Superior temporal gyrus (tissue), 1 donor: Measurements from ENCODE around the gene MAN2A1.
"Not testable (repeated sequence)": the region's sequence is repeated elsewhere in the genome, so short reads cannot be mapped to it uniquely, and the experiment has no call there.

Experiments used
- DNase-seq: peaks from one replicate; pipeline ENCODE4 v3.0.0-alpha.2; 2016; ENCODE audit errors: extremely low spot score

Gene MAN2A1

DNA sequence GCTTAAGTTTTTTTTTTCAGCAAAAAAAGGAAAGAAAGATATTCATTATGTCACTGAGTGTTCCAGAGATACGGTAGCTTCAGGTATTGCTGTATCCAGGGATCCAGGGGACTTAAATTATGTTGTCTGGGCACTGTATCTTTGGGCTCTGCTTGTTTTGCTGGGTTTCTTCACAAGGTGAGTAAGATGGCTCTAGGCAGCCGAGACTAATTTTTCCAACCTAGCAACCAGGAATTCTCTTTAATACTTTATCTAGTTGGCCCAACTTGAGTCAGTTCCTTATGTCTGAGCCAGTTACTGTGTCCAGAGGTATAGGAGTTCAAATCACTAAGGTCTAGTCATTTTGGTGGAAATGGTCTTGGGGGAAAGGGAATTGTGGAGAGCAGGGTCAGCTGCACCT lies 66.0 kb downstream of the MAN2A1 start:
- no peak for DNase-seq

- no peak for DNase-seq
Observed at GRCh38 chr5:109756543-109757185, 66.9 kb downstream of the MAN2A1 start.

DNA sequence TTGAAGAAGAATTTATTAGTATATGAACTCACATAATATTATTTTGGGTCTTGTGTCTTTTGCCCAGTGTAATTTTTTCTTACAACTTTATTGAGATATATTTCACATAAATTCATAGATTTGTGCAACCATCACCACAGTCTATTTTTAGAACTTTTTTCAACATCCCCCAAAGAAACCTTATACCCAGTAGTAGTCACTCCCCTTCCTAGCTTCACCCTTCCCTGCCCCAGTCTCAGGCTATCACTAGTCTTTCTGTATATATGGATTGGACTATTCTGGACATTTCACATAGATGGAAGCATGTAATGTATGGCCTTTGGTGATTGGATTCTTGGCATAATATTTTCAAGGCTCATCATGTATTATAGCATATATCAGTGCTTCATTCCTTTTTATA lies 67.8 kb downstream of the MAN2A1 start:
- no peak for DNase-seq

GRCh38 chr5:109759306-109759705 lies 69.6 kb downstream of the MAN2A1 start:
- no peak for DNase-seq

GRCh38 chr5:109760130-109760529 lies 70.4 kb downstream of the MAN2A1 start:
- not testable (repeated sequence) for DNase-seq

GRCh38 chr5:109762821-109763220 lies 73.1 kb downstream of the MAN2A1 start:
- DNase-seq, result no peak

- no peak for DNase-seq
Observed at GRCh38 chr5:109767184-109767995, 77.7 kb downstream of the MAN2A1 start.

DNA sequence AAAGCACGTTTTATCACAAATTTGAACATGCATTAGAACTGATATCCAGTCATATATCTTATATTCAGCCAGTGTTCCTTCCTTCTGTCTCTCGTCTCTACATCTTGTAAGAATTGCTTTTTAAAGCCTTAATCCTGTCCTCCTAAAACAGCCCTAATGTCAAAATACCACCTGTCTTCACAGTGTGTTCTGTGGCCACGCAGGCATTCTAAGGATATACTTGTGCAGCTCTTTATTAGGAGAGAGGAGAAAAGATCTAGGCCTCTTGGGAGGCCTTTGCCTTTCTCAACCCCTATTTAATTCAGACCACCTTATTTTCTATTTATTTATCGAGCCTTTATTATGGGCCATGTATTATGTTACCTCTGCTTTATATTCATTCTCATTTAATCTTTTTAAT lies 78.3 kb downstream of the MAN2A1 start:
- no peak for DNase-seq

DNA sequence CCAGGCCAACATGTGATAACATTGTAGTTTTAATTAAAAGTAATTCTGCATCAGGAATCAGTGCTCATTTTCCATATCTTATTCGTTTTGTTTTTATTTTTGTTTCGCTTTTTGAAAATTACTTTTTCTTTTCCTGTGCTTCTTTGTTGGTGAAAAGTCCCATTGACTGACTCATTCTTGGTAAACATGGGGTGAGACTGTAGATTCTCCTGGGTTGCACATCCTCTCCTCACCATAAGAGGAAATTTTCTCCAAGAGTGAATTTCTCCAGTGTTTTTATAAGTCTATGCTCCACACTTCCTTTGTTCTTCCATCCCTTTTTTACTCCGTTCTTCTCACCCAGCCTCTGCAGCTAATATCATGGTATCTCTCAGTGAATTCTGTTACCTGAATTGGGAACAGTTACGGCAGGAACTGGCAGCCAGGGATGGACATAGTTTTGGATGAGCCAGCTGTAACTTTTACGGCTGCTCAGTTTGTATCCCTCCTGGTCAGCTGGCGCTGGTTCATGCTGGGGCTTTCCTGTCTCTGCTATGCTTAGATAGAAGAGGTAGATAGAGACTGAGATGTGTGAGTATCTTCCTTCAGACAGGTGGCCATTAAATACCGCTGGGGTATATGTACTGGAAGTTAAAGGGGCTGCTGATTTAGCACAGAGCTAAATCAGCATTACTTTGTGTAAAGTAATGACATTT lies 80.0 kb downstream of the MAN2A1 start:
- DNase-seq, result no peak

GRCh38 chr5:109775130-109775529 lies 85.4 kb downstream of the MAN2A1 start:
- no peak for DNase-seq

GRCh38 chr5:109779036-109779735 lies 89.5 kb downstream of the MAN2A1 start:
- DNase-seq, result no peak

DNA sequence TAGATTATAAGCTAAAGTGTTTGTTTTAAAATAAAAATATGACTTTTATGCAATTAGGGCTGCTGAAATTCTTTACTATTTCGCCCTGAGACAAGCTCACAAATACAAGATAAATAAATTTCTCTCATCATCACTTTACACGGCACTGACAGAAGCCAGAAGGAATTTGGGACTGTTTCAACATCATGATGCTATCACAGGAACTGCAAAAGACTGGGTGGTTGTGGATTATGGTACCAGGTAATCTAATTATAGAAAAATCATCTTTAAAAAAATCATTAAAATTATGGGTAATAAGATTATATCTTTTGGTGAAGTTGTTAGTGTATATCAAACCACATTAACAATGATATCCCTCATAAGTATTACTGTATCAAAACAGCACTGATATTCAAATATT lies 95.0 kb downstream of the MAN2A1 start:
- DNase-seq, result no peak

DNA sequence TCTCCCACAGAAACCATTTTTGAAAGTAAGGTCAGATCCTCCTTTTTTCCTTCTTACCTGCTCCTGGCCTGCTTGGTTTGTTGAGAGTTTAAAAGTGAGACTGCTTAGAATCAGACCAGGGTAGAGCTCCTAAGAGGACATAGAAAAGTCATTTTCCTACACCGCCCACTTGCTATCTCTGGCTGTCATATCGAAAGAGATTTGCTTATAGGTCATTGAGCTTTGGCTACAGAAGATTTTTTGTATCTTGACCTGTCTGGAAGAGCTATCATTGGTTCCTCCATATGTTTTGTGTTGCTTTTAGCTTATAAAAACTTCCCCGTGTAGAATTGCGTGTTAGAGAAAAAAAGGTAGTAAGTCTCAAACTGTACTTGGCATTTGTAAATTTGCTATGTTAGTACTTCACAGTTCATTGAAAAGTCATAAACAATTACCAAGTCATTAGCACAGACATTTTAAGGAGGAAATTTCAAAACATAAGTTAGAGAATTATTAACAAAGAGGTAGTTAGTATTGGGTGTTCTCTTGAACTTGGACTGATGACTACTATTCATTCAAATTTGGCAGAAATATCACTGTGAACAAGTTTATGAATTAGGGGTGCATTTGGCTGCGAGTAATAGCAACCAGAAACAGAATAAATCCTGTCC lies 96.6 kb downstream of the MAN2A1 start:
- no peak for DNase-seq

- no peak for DNase-seq
Observed at GRCh38 chr5:109788596-109788995, 98.9 kb downstream of the MAN2A1 start.

GRCh38 chr5:109792613-109793012 lies 102.9 kb downstream of the MAN2A1 start:
- no peak for DNase-seq

GRCh38 chr5:109803854-109804253 lies 114.1 kb downstream of the MAN2A1 start:
- DNase-seq, result no peak

- DNase-seq, result no peak
Observed at GRCh38 chr5:109805472-109805871, 115.7 kb downstream of the MAN2A1 start.

- no peak for DNase-seq
Observed at GRCh38 chr5:109805883-109806282, 116.2 kb downstream of the MAN2A1 start.

DNA sequence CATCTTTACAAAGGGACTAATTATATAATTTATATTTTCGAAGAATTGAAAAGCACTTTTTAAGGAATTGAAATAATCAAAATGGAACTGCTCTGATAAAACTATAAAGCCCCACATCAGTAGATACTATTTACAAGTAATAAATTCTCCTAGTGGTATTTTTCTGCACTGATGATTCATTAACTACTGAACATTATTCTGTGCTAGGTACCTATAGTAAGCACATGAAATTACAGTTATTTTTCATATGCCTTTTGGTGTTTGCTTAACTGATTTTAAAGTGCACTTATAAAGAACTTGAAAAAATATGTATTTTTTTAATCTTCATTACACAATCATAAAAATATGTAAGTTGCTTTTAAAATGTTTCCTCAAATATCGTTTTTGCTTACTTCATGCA lies 123.0 kb downstream of the MAN2A1 start:
- no peak for DNase-seq

GRCh38 chr5:109816732-109817131 lies 127.0 kb downstream of the MAN2A1 start:
- no peak for DNase-seq

- no peak for DNase-seq
Observed at GRCh38 chr5:109819878-109820277, 130.2 kb downstream of the MAN2A1 start.

GRCh38 chr5:109823597-109823996 lies 133.9 kb downstream of the MAN2A1 start:
- DNase-seq, result no peak
